Hepatocyte (in vitro differentiated cells): ENCODE results near the gene SSU72.
"Not testable (repeated sequence)": the region's sequence is repeated elsewhere in the genome, so short reads cannot be mapped to it uniquely, and the experiment has no call there.

Experiments
- CTCF ChIP-seq: fragments of 200-600 bp; sonication (generic); IDR thresholded peaks from 2 replicates; pipeline ENCODE4 v1.5.1; 2016; ENCODE audit warnings: antibody characterized with exemption, mild to moderate bottlenecking; ENCODE audit not compliant: poor library complexity
- EZH2 ChIP-seq: fragments of 200-600 bp; sonication (generic); IDR thresholded peaks from 2 replicates; pipeline ENCODE4 v1.6.1; 2016; ENCODE audit warnings: antibody characterized with exemption, mild to moderate bottlenecking, borderline replicate concordance
- EZH2phosphoT487 ChIP-seq: fragments of 200-600 bp; sonication (generic); IDR thresholded peaks from one replicate; pipeline ENCODE4 v1.6.1; 2018; ENCODE audit warnings: antibody characterized with exemption, mild to moderate bottlenecking, low read depth, moderate library complexity; ENCODE audit not compliant: unreplicated experiment, severe bottlenecking

DNA sequence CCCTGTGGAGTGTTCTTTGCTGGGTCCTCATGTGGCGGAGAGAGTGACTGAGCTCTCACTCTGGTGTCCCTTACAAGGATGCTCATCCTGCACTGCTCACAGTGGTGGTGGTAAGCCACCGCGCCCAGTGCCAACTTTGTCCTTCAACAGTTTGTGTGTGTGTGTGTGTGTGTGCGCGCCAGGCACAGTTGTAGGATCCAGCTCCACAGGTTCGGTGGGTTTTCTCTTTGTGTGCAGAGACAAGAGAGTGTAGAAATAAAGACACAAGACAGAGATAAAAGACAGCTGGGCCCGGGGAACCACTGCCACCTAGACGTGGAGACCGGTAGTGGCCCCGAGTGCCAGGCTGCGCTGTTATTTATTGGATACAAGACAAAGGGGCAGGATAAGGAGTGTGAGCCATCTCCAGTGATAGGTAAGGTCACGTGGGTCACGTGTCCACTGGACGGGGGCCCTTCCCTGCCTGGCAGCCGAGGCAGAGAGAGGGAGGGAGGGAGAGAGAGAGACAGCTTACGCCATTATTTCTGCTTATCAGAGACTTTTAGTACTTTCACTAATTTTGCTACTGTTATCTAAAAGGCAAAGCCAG lies 69.8 kb downstream of the SSU72 start:
- TF ChIP-seq CTCF = peak; percentile 72
- TF ChIP-seq EZH2phosphoT487, EZH2: not testable (repeated sequence)
